Measurements from ENCODE around the gene TBC1D10A. TPM values are rescaled to one million over a fixed set of nuclear protein-coding genes. Genes with fewer than 3 reads are reported as not detected.

TBC1D10A gene
- total RNA-seq, 1 experiment from 2014 or later = 12.2 TPM

- H3K9me3 ChIP-seq = no peaks in the 10 kb centered on the region
- ChIA-PET POLR2A (no interaction called here), CTCF (interaction anchor here (0.9 kb wide), 1 partner anchor 21 kb away, joined by 3 read pairs; no protein-coding TSS in a partner anchor)
- H3K4me1 ChIP-seq = no peaks in the 10 kb centered on the region; the same call in 1 of the 2 replicates
- no peak overlapping the region for H3K4me3 ChIP-seq (ENCODE audit: low read depth, low read length)
- peaks cover 33% of the 10 kb centered on the region for H3K4me1 Mint-ChIP-seq (ENCODE audit: low read depth, unreplicated experiment)
- no peak overlapping the region for H3K4me3 Mint-ChIP-seq (ENCODE audit: unreplicated experiment)
- no peaks in the 10 kb centered on the region for H3K9me3 Mint-ChIP-seq (ENCODE audit: unreplicated experiment)
- H3K36me3 Mint-ChIP-seq (ENCODE audit: insufficient read depth, unreplicated experiment) = peaks cover 11% of the 10 kb centered on the region
- intact Hi-C loops (cut with micrococcal nuclease; ENCODE audit: unreplicated experiment) = no loop called here
- no peaks in the 10 kb centered on the region for H3K27me3 Mint-ChIP-seq (ENCODE audit: insufficient read depth, unreplicated experiment)
- no peaks in the 10 kb centered on the region for H3K27me3 ChIP-seq (replicated peaks; ENCODE audit: control insufficient read depth, insufficient read depth, low read length)
- BruUV-seq (replicated peaks) = no TSS peak
- no peak for TF ChIP-seq CTCF (IDR thresholded peaks at IDR 0.05; ENCODE audit: insufficient read depth in 1 of 2, low read depth in 1 of 2, low read length in 1 of 2, severe bottlenecking in 1 of 2, unreplicated experiment in 1 of 2)
- H3K36me3 ChIP-seq (ENCODE audit: control insufficient read depth, insufficient read depth, low read length) = no peaks in the 10 kb centered on the region
- no peak for DNase-seq
- H3K27ac Mint-ChIP-seq (ENCODE audit: unreplicated experiment) = no peak overlapping the region
Measured at GRCh38 chr22:30308518-30309230, 18.1 kb downstream of the TBC1D10A start.

- no peak overlapping the region for H3K27ac Mint-ChIP-seq (ENCODE audit: unreplicated experiment)
- CTCF ChIA-PET = interaction anchor here (0.9 kb wide), 1 partner anchor 20 kb away, joined by 3 read pairs; no protein-coding TSS in a partner anchor
- H3K9me3 Mint-ChIP-seq (ENCODE audit: unreplicated experiment) = no peaks in the 10 kb centered on the region
- POLR2A ChIA-PET = interaction anchor here (0.5 to 1.7 kb wide), 2 partner anchors 10 to 19 kb away, joined by 4 to 7 read pairs; partner anchors contain the start of gene TBC1D10A
- intact Hi-C loops (cut with micrococcal nuclease; ENCODE audit: unreplicated experiment) = no loop called here
- H3K36me3 ChIP-seq (ENCODE audit: control insufficient read depth, insufficient read depth, low read length) = no peaks in the 10 kb centered on the region
- no peak overlapping the region for H3K4me3 Mint-ChIP-seq (ENCODE audit: unreplicated experiment)
- peaks cover 11% of the 10 kb centered on the region for H3K36me3 Mint-ChIP-seq (ENCODE audit: insufficient read depth, unreplicated experiment)
- TF ChIP-seq CTCF (IDR thresholded peaks at IDR 0.05; ENCODE audit: insufficient read depth in 1 of 2, low read depth in 1 of 2, low read length in 1 of 2, severe bottlenecking in 1 of 2, unreplicated experiment in 1 of 2) = no peak
- no peaks in the 10 kb centered on the region for H3K9me3 ChIP-seq
- H3K4me3 ChIP-seq (ENCODE audit: low read depth, low read length) = no peak overlapping the region
- no peak for DNase-seq
- no peaks in the 10 kb centered on the region for H3K27me3 Mint-ChIP-seq (ENCODE audit: insufficient read depth, unreplicated experiment)
- BruUV-seq (replicated peaks) = no TSS peak
- H3K27me3 ChIP-seq (replicated peaks; ENCODE audit: control insufficient read depth, insufficient read depth, low read length) = no peaks in the 10 kb centered on the region
- peaks cover 30% of the 10 kb centered on the region for H3K4me1 Mint-ChIP-seq (ENCODE audit: low read depth, unreplicated experiment)
- H3K4me1 ChIP-seq = no peaks in the 10 kb centered on the region; the same call in 1 of the 2 replicates
Measured at GRCh38 chr22:30308093-30308492, 18.6 kb downstream of the TBC1D10A start.

GRCh38 chr22:30307041-30307574, 19.6 kb downstream of the TBC1D10A start:
- no peak overlapping the region for H3K4me3 Mint-ChIP-seq (ENCODE audit: unreplicated experiment)
- no peak for DNase-seq
- H3K36me3 Mint-ChIP-seq (ENCODE audit: insufficient read depth, unreplicated experiment) = peaks cover 11% of the 10 kb centered on the region
- no peaks in the 10 kb centered on the region for H3K27me3 Mint-ChIP-seq (ENCODE audit: insufficient read depth, unreplicated experiment)
- H3K9me3 ChIP-seq = no peaks in the 10 kb centered on the region
- no peak overlapping the region for H3K4me3 ChIP-seq (ENCODE audit: low read depth, low read length)
- H3K36me3 ChIP-seq (ENCODE audit: control insufficient read depth, insufficient read depth, low read length) = no peaks in the 10 kb centered on the region
- H3K9me3 Mint-ChIP-seq (ENCODE audit: unreplicated experiment) = no peaks in the 10 kb centered on the region
- POLR2A ChIA-PET = interaction anchor here (1.7 kb wide), 1 partner anchor 9 kb away, joined by 4 read pairs; no protein-coding TSS in a partner anchor
- CTCF ChIA-PET = no interaction called here
- no TSS peak for BruUV-seq (replicated peaks)
- intact Hi-C loops (cut with micrococcal nuclease; ENCODE audit: unreplicated experiment) = no loop called here
- peaks cover 25% of the 10 kb centered on the region for H3K4me1 Mint-ChIP-seq (ENCODE audit: low read depth, unreplicated experiment)
- peaks cover 6% of the 10 kb centered on the region; the same call in 1 of the 2 replicates for H3K4me1 ChIP-seq
- no peak overlapping the region for H3K27ac Mint-ChIP-seq (ENCODE audit: unreplicated experiment)
- no peak for TF ChIP-seq CTCF (IDR thresholded peaks at IDR 0.05; ENCODE audit: insufficient read depth in 1 of 2, low read depth in 1 of 2, low read length in 1 of 2, severe bottlenecking in 1 of 2, unreplicated experiment in 1 of 2)
- no peaks in the 10 kb centered on the region for H3K27me3 ChIP-seq (replicated peaks; ENCODE audit: control insufficient read depth, insufficient read depth, low read length)

Measured in Caco-2 (cell line).